Measurements from ENCODE around the gene TSPAN19. TPM values are rescaled to one million over a fixed set of nuclear protein-coding genes. Genes with fewer than 3 reads are reported as not detected.
"Not testable (repeated sequence)": the region's sequence is repeated elsewhere in the genome, so short reads cannot be mapped to it uniquely, and the experiment has no call there.

The TSPAN19 gene
- total RNA-seq, result not detected

GRCh38 chr12:85036234-85036707 is at the start of gene TSPAN19, which contains the start of gene LRRIQ1:
Gene TSPAN19, minus strand, starts transcription at chr12:85036277. Its CDS starts 6,331 bp downstream, at chr12:85029946.
Gene LRRIQ1, plus strand, starts transcription at chr12:85036351. Its CDS starts 1,826 bp downstream, at chr12:85038177.
- peak; percentile 76 for DNase-seq (ENCODE audit: low spot score)

- no peak for DNase-seq (ENCODE audit: low spot score)
Observed at GRCh38 chr12:85085066-85085465, 49.0 kb upstream of the TSPAN19 start.

- no peak for DNase-seq (ENCODE audit: low spot score)
Observed at GRCh38 chr12:85076688-85077430, 40.8 kb upstream of the TSPAN19 start.

GRCh38 chr12:85072826-85073225 is 36.7 kb upstream of the TSPAN19 start:
- no peak for DNase-seq (ENCODE audit: low spot score)

- no peak for DNase-seq (ENCODE audit: low spot score)
Observed at GRCh38 chr12:85065837-85066482, 29.9 kb upstream of the TSPAN19 start.

- no peak for DNase-seq (ENCODE audit: low spot score)
Observed at GRCh38 chr12:85060916-85061315, 24.8 kb upstream of the TSPAN19 start.

GRCh38 chr12:85059594-85059993 is 23.5 kb upstream of the TSPAN19 start:
- no peak for DNase-seq (ENCODE audit: low spot score)

- DNase-seq (ENCODE audit: low spot score), result no peak
Observed at GRCh38 chr12:85058339-85058738, 22.3 kb upstream of the TSPAN19 start.

- no peak for DNase-seq (ENCODE audit: low spot score)
Observed at GRCh38 chr12:85057370-85057963, 21.4 kb upstream of the TSPAN19 start.

- DNase-seq (ENCODE audit: low spot score), result no peak
Observed at GRCh38 chr12:85043829-85044228, 7.8 kb upstream of the TSPAN19 start.

- no peak for DNase-seq (ENCODE audit: low spot score)
Observed at GRCh38 chr12:85041395-85041794, 5.3 kb upstream of the TSPAN19 start.

- DNase-seq (ENCODE audit: low spot score), result no peak
Observed at GRCh38 chr12:85036733-85037132, 656 bp upstream of the TSPAN19 start.

GRCh38 chr12:85029456-85029855 is 6.6 kb downstream of the TSPAN19 start:
- DNase-seq (ENCODE audit: low spot score), result no peak

- no peak for DNase-seq (ENCODE audit: low spot score)
Observed at GRCh38 chr12:85018098-85018497, 18.0 kb downstream of the TSPAN19 start.

- DNase-seq (ENCODE audit: low spot score), result no peak
Observed at GRCh38 chr12:85017618-85018017, 18.5 kb downstream of the TSPAN19 start.

- DNase-seq (ENCODE audit: low spot score), result no peak
Observed at GRCh38 chr12:85017133-85017532, 18.9 kb downstream of the TSPAN19 start.

GRCh38 chr12:85016413-85016812 is 19.7 kb downstream of the TSPAN19 start:
- no peak for DNase-seq (ENCODE audit: low spot score)

GRCh38 chr12:85007836-85008235 is 28.2 kb downstream of the TSPAN19 start:
- no peak for DNase-seq (ENCODE audit: low spot score)

- no peak for DNase-seq (ENCODE audit: low spot score)
Observed at GRCh38 chr12:85006206-85006605, 29.9 kb downstream of the TSPAN19 start.

GRCh38 chr12:85005615-85006014 is 30.5 kb downstream of the TSPAN19 start:
- DNase-seq (ENCODE audit: low spot score), result no peak

- DNase-seq (ENCODE audit: low spot score), result not testable (repeated sequence)
Observed at GRCh38 chr12:85005047-85005446, 31.0 kb downstream of the TSPAN19 start.

GRCh38 chr12:85004204-85004603 is 31.9 kb downstream of the TSPAN19 start:
- DNase-seq (ENCODE audit: low spot score), result no peak

Data from ureter (tissue), 1 donor.